ENCODE data around the gene PPIE.
"Not testable (repeated sequence)": the region's sequence is repeated elsewhere in the genome, so short reads cannot be mapped to it uniquely, and the experiment has no call there.

PPIE gene

GRCh38 chr1:39778463-39779099 lies 39.9 kb downstream of the PPIE start:
- H3K4me3 ChIP-seq (ENCODE audit: low read length); H3K56ac ChIP-seq (ENCODE audit: low read length); H3K4me2 ChIP-seq (ENCODE audit: low read length); H2BK5ac ChIP-seq (ENCODE audit: low read length); H3K9ac ChIP-seq (ENCODE audit: low read length); H2BK15ac ChIP-seq (replicated peaks; ENCODE audit: low read depth); H3K27me3 ChIP-seq (ENCODE audit: insufficient read depth, low read length, poor library complexity); H2BK120ac ChIP-seq (ENCODE audit: low read depth, low read length); H3K18ac ChIP-seq (ENCODE audit: low read length); H4K8ac ChIP-seq (ENCODE audit: low read depth, low read length); H3K4me1 ChIP-seq (ENCODE audit: control insufficient read depth, low read depth, low read length); H3K79me1 ChIP-seq (ENCODE audit: low read length); DNase-seq; H3K36me3 ChIP-seq (ENCODE audit: control insufficient read depth, insufficient read depth, low read length); H3K27ac ChIP-seq (ENCODE audit: low read depth, low read length); H3K79me2 ChIP-seq (ENCODE audit: control insufficient read depth, insufficient read depth, low read length); H2AK5ac ChIP-seq (ENCODE audit: low read length); H3K23ac ChIP-seq (ENCODE audit: low read length); H4K5ac ChIP-seq (ENCODE audit: low read length); H3K4ac ChIP-seq (ENCODE audit: low read depth, low read length): not testable (repeated sequence)
- WGBS (ENCODE audit: extremely low coverage, insufficient coverage, low lambda C conversion rate), result no CpG with 5 or more reads among the region's 12 CpGs

GRCh38 chr1:39779137-39779536 lies 40.5 kb downstream of the PPIE start:
- DNase-seq, result no peak
- Histone ChIP-seq H3K79me1 (ENCODE audit: low read length) (no peaks in the 10 kb centered on the region), H2AK5ac (ENCODE audit: low read length) (no peak overlapping the region), H3K4me1 (ENCODE audit: control insufficient read depth, low read depth, low read length) (no peaks in the 10 kb centered on the region), H3K18ac (ENCODE audit: low read length) (no peak overlapping the region), H2BK5ac (ENCODE audit: low read length) (no peak overlapping the region), H3K79me2 (ENCODE audit: control insufficient read depth, insufficient read depth, low read length) (no peaks in the 10 kb centered on the region), H3K23ac (ENCODE audit: low read length) (no peak overlapping the region), H3K4me2 (ENCODE audit: low read length) (no peak overlapping the region), H3K4me3 (ENCODE audit: low read length) (no peak overlapping the region), H3K27me3 (ENCODE audit: insufficient read depth, low read length, poor library complexity) (no peaks in the 10 kb centered on the region), H4K8ac (ENCODE audit: low read depth, low read length) (no peak overlapping the region), H3K4ac (ENCODE audit: low read depth, low read length) (no peak overlapping the region), H2BK120ac (ENCODE audit: low read depth, low read length) (no peak overlapping the region), H2BK15ac (replicated peaks; ENCODE audit: low read depth) (no peak overlapping the region), H4K5ac (ENCODE audit: low read length) (no peak overlapping the region), H3K27ac (ENCODE audit: low read depth, low read length) (no peak overlapping the region), H3K56ac (ENCODE audit: low read length) (no peak overlapping the region), H3K9ac (ENCODE audit: low read length) (no peak overlapping the region), H3K36me3 (ENCODE audit: control insufficient read depth, insufficient read depth, low read length) (no peaks in the 10 kb centered on the region)
- WGBS (ENCODE audit: extremely low coverage, insufficient coverage, low lambda C conversion rate), result no CpG with 5 or more reads among the region's 7 CpGs

- Histone ChIP-seq H3K18ac (ENCODE audit: low read length) (no peak overlapping the region), H2BK120ac (ENCODE audit: low read depth, low read length) (no peak overlapping the region), H3K4me2 (ENCODE audit: low read length) (no peak overlapping the region), H4K5ac (ENCODE audit: low read length) (no peak overlapping the region), H3K23ac (ENCODE audit: low read length) (no peak overlapping the region), H3K4me1 (ENCODE audit: control insufficient read depth, low read depth, low read length) (no peaks in the 10 kb centered on the region), H3K9ac (ENCODE audit: low read length) (no peak overlapping the region), H3K79me2 (ENCODE audit: control insufficient read depth, insufficient read depth, low read length) (no peaks in the 10 kb centered on the region), H2AK5ac (ENCODE audit: low read length) (no peak overlapping the region), H2BK15ac (replicated peaks; ENCODE audit: low read depth) (no peak overlapping the region), H3K4me3 (ENCODE audit: low read length) (no peak overlapping the region), H3K27me3 (ENCODE audit: insufficient read depth, low read length, poor library complexity) (no peaks in the 10 kb centered on the region), H3K36me3 (ENCODE audit: control insufficient read depth, insufficient read depth, low read length) (no peaks in the 10 kb centered on the region), H3K27ac (ENCODE audit: low read depth, low read length) (no peak overlapping the region), H3K56ac (ENCODE audit: low read length) (no peak overlapping the region), H3K79me1 (ENCODE audit: low read length) (no peaks in the 10 kb centered on the region), H2BK5ac (ENCODE audit: low read length) (no peak overlapping the region), H3K4ac (ENCODE audit: low read depth, low read length) (no peak overlapping the region), H4K8ac (ENCODE audit: low read depth, low read length) (no peak overlapping the region)
- no CpG with 5 or more reads among the region's 5 CpGs for WGBS (ENCODE audit: extremely low coverage, insufficient coverage, low lambda C conversion rate)
- no peak for DNase-seq
These were observed 41.1 kb downstream of the PPIE start for GRCh38 chr1:39779821-39780220.

- no peak overlapping the region for H3K27ac ChIP-seq (ENCODE audit: low read depth, low read length)
- H2BK15ac ChIP-seq (replicated peaks; ENCODE audit: low read depth), result no peak overlapping the region
- H3K27me3 ChIP-seq (ENCODE audit: insufficient read depth, low read length, poor library complexity), result no peaks in the 10 kb centered on the region
- no peak overlapping the region for H2BK120ac ChIP-seq (ENCODE audit: low read depth, low read length)
- no peak overlapping the region for H2AK5ac ChIP-seq (ENCODE audit: low read length)
- H3K9ac ChIP-seq (ENCODE audit: low read length), result no peak overlapping the region
- no peaks in the 10 kb centered on the region for H3K36me3 ChIP-seq (ENCODE audit: control insufficient read depth, insufficient read depth, low read length)
- no peak overlapping the region for H3K23ac ChIP-seq (ENCODE audit: low read length)
- no peaks in the 10 kb centered on the region for H3K79me2 ChIP-seq (ENCODE audit: control insufficient read depth, insufficient read depth, low read length)
- no peaks in the 10 kb centered on the region for H3K79me1 ChIP-seq (ENCODE audit: low read length)
- WGBS (ENCODE audit: extremely low coverage, insufficient coverage, low lambda C conversion rate), result no CpG with 5 or more reads among the region's 2 CpGs
- H4K5ac ChIP-seq (ENCODE audit: low read length), result no peak overlapping the region
- no peaks in the 10 kb centered on the region for H3K4me1 ChIP-seq (ENCODE audit: control insufficient read depth, low read depth, low read length)
- no peak overlapping the region for H3K18ac ChIP-seq (ENCODE audit: low read length)
- no peak overlapping the region for H3K4me3 ChIP-seq (ENCODE audit: low read length)
- no peak overlapping the region for H2BK5ac ChIP-seq (ENCODE audit: low read length)
- no peak overlapping the region for H3K4ac ChIP-seq (ENCODE audit: low read depth, low read length)
- H4K8ac ChIP-seq (ENCODE audit: low read depth, low read length), result no peak overlapping the region
- DNase-seq, result no peak
- no peak overlapping the region for H3K56ac ChIP-seq (ENCODE audit: low read length)
- no peak overlapping the region for H3K4me2 ChIP-seq (ENCODE audit: low read length)
These were observed 42.6 kb downstream of the PPIE start for GRCh38 chr1:39781349-39781715.

- no peak overlapping the region for H3K23ac ChIP-seq (ENCODE audit: low read length)
- no peak overlapping the region for H3K9ac ChIP-seq (ENCODE audit: low read length)
- no peaks in the 10 kb centered on the region for H3K4me1 ChIP-seq (ENCODE audit: control insufficient read depth, low read depth, low read length)
- H3K79me1 ChIP-seq (ENCODE audit: low read length), result no peaks in the 10 kb centered on the region
- H2BK120ac ChIP-seq (ENCODE audit: low read depth, low read length), result no peak overlapping the region
- no peak overlapping the region for H4K5ac ChIP-seq (ENCODE audit: low read length)
- H4K8ac ChIP-seq (ENCODE audit: low read depth, low read length), result no peak overlapping the region
- no peak overlapping the region for H2BK5ac ChIP-seq (ENCODE audit: low read length)
- no peak overlapping the region for H3K56ac ChIP-seq (ENCODE audit: low read length)
- no peak overlapping the region for H3K18ac ChIP-seq (ENCODE audit: low read length)
- H3K79me2 ChIP-seq (ENCODE audit: control insufficient read depth, insufficient read depth, low read length), result no peaks in the 10 kb centered on the region
- no peak for DNase-seq
- H3K4ac ChIP-seq (ENCODE audit: low read depth, low read length), result no peak overlapping the region
- no peak overlapping the region for H3K27ac ChIP-seq (ENCODE audit: low read depth, low read length)
- H2AK5ac ChIP-seq (ENCODE audit: low read length), result no peak overlapping the region
- H3K36me3 ChIP-seq (ENCODE audit: control insufficient read depth, insufficient read depth, low read length), result no peaks in the 10 kb centered on the region
- no peak overlapping the region for H3K4me2 ChIP-seq (ENCODE audit: low read length)
- H3K4me3 ChIP-seq (ENCODE audit: low read length), result no peak overlapping the region
- peaks cover 3% of the 10 kb centered on the region for H3K27me3 ChIP-seq (ENCODE audit: insufficient read depth, low read length, poor library complexity)
- no peak overlapping the region for H2BK15ac ChIP-seq (replicated peaks; ENCODE audit: low read depth)
- WGBS (ENCODE audit: extremely low coverage, insufficient coverage, low lambda C conversion rate), result no CpG with 5 or more reads among the region's 6 CpGs
These were observed 43.4 kb downstream of the PPIE start for GRCh38 chr1:39782103-39782502.

- H2BK15ac ChIP-seq (replicated peaks; ENCODE audit: low read depth); H4K8ac ChIP-seq (ENCODE audit: low read depth, low read length); H2AK5ac ChIP-seq (ENCODE audit: low read length); H2BK120ac ChIP-seq (ENCODE audit: low read depth, low read length); H3K79me2 ChIP-seq (ENCODE audit: control insufficient read depth, insufficient read depth, low read length); H3K23ac ChIP-seq (ENCODE audit: low read length); H3K4me3 ChIP-seq (ENCODE audit: low read length); H4K5ac ChIP-seq (ENCODE audit: low read length); H3K18ac ChIP-seq (ENCODE audit: low read length); H3K36me3 ChIP-seq (ENCODE audit: control insufficient read depth, insufficient read depth, low read length); H3K9ac ChIP-seq (ENCODE audit: low read length); H2BK5ac ChIP-seq (ENCODE audit: low read length); H3K27me3 ChIP-seq (ENCODE audit: insufficient read depth, low read length, poor library complexity); H3K4me2 ChIP-seq (ENCODE audit: low read length); H3K4me1 ChIP-seq (ENCODE audit: control insufficient read depth, low read depth, low read length); H3K56ac ChIP-seq (ENCODE audit: low read length); DNase-seq; H3K4ac ChIP-seq (ENCODE audit: low read depth, low read length); H3K27ac ChIP-seq (ENCODE audit: low read depth, low read length); H3K79me1 ChIP-seq (ENCODE audit: low read length): not testable (repeated sequence)
- WGBS (ENCODE audit: extremely low coverage, insufficient coverage, low lambda C conversion rate), result no CpG with 5 or more reads among the region's 10 CpGs
These were observed 44.0 kb downstream of the PPIE start for GRCh38 chr1:39782685-39783084.
